ENCODE measurements around the gene TRIM46. TPM values are rescaled to one million over a fixed set of nuclear protein-coding genes. Genes with fewer than 3 reads are reported as not detected.
A peak's percentile ranks its signal among the peaks of the same experiment; 100 is the strongest.

The TRIM46 gene
- total and polyA plus RNA-seq, 9 of the 15 experiments (the other 6 are each of a cell fraction or from before 2014, with no cell fraction given): 0.05 to 0.60 (median 0.16) TPM; not detected in 3

- TF ChIP-seq STAT6 (CRISPR knock-in tag; IDR thresholded peaks at IDR 0.05) (no peak), ZNF253 (CRISPR knock-in tag; conservative IDR thresholded peaks at IDR 0.05) (no peak), GTF2B (IDR thresholded peaks at IDR 0.05; ENCODE audit: extremely low read depth, insufficient read length) (no peak), ZNF175 (CRISPR knock-in tag; IDR thresholded peaks at IDR 0.05; ENCODE audit: low read depth) (no peak), ZNF184 (CRISPR knock-in tag; IDR thresholded peaks at IDR 0.05) (no peak), ZC3H4 (CRISPR knock-in tag; IDR thresholded peaks at IDR 0.05; ENCODE audit: borderline replicate concordance) (no peak), ZNF239 (CRISPR knock-in tag; IDR thresholded peaks at IDR 0.05) (peak; percentile 24; the same call in 1 of the 2 replicates), HBP1 (CRISPR knock-in tag; IDR thresholded peaks at IDR 0.05) (no peak), THRA (IDR thresholded peaks at IDR 0.05) (no peak), SAP30 (IDR thresholded peaks at IDR 0.05; ENCODE audit: borderline replicate concordance, insufficient read depth, low read depth, low read length, poor library complexity, severe bottlenecking) (no peak), EWSR1 (IDR thresholded peaks at IDR 0.05; ENCODE audit: borderline replicate concordance, low read depth, partially characterized antibody) (no peak), SMARCB1 (IDR thresholded peaks at IDR 0.05; ENCODE audit: insufficient read length, low read depth) (no peak), RFX1 (IDR thresholded peaks at IDR 0.05) (no peak), PYGO2 (tag; IDR thresholded peaks at IDR 0.05) (no peak), ZSCAN32 (CRISPR knock-in tag; IDR thresholded peaks at IDR 0.05) (no peak), TBL1XR1 (IDR thresholded peaks at IDR 0.05; ENCODE audit: low read length in 2 of 2) (peak in 1 of 2 experiments; percentile 18; a peak in 1 of 4 replicates), ZNF354B (CRISPR knock-in tag; IDR thresholded peaks at IDR 0.05) (no peak), CHD2 (IDR thresholded peaks at IDR 0.05; ENCODE audit: low read depth, low read length) (no peak), HDAC2 (IDR thresholded peaks at IDR 0.05) (no peak), ZBTB12 (CRISPR knock-in tag; IDR thresholded peaks at IDR 0.05) (no peak)
Observed at GRCh38 chr1:155172732-155173477, 744 bp upstream of the TRIM46 start, which contains the start of gene KRTCAP2 (continued).
